ENCODE results near the gene G6PC3.

The G6PC3 gene

DNA sequence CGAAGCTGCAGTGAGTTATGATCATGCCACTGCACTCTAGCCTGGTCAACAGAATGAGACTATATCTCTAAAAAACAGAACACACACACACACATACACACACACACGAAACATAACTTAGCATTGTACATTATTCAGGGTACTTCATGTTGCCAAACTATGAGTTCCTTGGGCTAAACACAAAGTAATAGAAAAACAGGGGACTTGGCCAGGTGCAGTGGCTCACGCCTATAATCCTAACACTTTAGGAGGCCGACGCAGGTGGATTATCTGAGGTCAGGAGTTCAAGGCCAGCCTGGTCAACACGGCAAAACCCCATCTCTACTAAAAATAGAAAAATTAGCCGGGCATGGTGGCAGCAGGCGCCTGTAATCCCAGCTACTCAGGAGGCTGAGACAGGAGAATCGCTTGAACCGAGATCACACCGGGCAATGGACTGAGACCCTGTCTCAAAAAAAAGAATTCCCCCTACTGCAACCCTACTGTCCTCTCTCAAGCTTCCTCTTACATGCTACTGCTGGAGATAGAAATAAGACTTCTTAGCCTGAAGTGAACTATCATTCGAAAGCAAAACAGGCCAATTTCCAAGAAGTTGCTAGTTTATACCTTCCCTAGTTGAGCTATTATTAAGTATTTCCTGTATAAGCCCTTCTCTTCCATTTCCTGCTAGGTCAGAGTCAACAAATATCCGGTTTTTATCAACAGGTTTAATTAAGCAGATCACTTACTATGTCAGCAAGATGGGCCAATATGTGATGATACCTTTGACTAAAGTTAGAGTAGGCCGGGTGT, 11.2 kb upstream of the G6PC3 start:
- DNase-seq (ENCODE audit: low read depth in 3 of 3) = no peak

DNA sequence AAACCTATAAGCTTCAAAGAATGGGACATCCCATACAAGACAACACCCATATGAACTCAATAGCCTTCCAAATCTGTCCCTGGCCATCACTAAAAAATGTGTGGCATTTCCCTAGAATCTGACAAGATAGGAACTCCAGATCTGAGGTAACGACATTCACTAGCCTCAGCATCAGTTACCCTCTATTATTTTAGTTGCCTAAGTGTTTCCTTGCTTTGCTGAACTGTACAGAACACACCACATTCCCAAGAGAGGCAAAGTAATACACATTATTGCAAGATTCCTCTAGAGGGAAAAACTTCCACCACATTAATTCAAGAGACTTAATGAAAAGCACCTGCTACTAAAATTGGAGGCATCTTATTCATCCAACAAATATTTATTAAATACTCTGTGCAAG, 9.1 kb upstream of the G6PC3 start:
- DNase-seq (ENCODE audit: low read depth in 3 of 3) = no peak

DNA sequence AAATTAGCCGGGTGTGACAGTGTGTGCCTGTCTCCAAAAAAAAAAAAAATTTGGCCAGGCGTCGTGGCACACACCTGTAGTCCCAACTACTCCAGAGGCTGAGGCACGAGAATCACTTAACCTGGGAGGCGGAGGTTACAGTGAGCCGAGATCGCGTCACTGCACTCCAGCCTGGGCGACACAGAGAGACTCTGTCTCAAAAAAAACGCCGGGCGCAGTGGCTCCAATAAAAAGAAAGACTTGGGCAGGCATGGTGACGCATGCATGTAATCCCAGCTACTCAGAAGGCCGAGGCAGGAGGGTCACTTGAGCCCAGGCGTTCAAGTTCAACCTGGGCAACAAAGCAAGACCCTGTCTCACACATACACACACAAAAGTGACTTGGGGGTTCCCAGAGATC, 7.7 kb upstream of the G6PC3 start:
- DNase-seq (ENCODE audit: low read depth in 3 of 3) = no peak

DNA sequence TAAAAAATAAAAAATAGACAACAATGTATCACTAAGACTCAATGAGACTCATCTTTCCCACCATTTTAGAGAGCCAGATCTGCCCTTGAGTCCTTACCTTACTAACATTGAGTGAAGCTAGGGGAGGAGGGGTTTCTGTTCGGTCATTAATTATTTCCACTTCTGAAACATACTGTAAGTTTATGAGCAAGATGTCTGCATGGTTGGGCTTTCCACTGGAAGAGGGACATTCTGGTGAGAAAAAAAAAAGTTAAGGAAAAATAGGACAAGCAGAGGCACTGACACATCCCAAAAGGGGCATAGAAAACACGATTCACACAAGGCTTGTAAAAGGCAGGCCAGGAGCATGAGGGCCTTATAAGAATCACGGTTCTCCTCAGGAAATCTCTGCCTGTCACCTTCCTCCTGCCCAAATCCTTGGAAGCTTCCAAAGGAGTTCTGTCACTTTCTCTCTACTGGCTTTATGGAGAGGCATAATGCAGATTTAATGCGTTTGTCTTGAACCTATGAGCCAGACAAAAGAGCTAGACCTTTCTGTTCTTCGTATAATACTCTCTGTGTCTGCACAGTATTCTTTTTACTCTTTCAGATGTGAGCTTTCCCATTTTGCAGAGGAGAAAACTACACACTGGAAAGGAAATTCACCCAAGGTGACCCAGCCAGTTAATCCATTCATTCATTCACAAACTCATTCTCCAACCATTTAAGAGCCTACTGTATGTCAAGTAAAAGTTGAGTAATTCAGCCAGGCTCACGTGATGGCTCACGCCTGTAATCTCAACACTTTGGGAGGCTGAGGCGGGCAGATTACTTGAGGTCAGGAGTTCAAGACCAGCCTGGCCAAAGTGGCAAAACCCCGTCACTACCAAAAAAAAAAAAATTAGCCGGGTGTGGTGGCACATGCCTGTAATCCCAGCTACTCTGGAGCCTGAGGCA, 6.6 kb upstream of the G6PC3 start:
- no peak for DNase-seq (ENCODE audit: low read depth in 3 of 3)

DNA sequence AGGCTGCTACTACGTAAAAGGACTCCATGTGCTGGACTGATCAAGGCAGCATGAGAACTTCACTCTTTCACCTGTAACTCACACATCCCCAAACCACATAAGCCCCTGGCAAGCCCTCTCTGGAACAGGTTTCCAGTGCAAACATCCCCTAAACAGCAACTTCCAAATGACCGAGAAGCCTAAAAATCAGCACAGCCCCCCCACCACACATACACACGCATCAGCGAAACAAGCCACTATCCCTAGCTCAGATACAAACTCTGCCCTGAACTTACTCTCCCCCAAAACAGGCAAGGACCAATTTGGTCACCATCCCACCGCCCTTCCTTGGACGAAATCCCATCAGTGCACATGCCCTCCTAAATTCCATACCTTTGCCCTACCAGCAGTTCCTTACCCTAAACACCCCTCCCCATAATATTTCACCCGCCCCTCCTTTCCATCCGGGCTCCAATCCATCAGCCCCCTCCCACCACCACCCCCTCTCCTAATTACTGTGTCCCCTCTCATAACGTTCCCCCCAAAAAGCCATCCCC, 4.8 kb upstream of the G6PC3 start:
- DNase-seq (ENCODE audit: low read depth in 3 of 3) = no peak

DNA sequence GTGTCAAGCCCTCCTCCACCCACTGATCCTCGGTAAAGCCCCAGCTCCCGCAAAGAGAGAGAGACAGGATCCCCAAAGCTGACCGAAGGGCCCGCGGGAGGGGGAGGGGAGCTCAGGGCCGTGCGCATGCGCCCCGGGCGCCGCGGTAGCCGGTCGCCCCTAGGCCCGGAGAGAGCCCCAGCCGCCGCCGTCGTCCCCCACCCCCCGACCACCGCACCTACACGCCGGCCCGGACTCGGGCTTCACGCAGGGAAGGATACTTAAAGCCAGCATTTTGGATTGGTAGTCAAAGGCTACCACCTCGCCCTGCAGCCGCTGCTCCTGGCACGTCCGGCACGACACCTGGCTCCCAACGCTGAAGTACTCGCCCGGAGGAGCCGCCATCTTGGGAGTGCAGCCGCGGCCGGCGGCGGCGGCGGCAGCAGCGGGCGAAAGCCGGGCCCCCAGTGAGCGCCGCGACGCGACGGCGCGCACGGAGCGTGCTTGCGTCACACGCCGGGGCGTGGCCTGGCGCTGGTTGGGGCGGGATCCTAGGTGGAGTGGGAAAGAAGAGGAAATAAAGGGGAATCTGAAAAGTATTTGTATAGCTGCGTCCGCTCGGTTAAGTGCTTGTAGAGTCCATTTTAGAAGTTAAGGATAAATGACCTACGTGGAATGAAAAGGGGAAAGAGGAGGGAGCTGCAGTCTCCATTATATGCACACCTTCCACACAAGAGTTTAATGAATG, 4.2 kb upstream of the G6PC3 start, which contains the start of gene LSM12:
TSS of gene LSM12 (minus strand) at position 468 of the 727 bp plus-strand sequence. CDS start at position 384, 84 bp downstream.
- peak; percentile 77 to 84 (median 82) for DNase-seq (ENCODE audit: low read depth in 3 of 3)

DNA sequence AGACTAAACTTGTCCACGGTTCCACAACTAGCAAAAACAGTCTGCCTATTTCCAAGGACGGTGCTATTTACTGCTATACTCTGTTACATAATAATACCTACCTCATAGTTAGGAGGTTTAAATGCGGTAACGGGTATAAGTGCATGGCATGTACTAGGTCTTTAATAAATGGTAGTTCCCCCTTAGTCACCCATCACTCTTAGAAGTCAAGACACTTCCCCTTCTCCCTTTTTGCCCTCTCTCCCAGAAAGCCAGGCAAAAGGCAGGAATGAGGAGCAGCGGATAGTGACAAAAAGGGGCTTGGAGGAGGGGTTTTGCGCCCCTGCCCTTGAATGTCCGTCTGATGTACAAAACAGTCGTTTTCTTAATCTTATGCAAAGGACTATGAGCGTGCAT, 3.0 kb upstream of the G6PC3 start:
- no peak for DNase-seq (ENCODE audit: low read depth in 3 of 3)

DNA sequence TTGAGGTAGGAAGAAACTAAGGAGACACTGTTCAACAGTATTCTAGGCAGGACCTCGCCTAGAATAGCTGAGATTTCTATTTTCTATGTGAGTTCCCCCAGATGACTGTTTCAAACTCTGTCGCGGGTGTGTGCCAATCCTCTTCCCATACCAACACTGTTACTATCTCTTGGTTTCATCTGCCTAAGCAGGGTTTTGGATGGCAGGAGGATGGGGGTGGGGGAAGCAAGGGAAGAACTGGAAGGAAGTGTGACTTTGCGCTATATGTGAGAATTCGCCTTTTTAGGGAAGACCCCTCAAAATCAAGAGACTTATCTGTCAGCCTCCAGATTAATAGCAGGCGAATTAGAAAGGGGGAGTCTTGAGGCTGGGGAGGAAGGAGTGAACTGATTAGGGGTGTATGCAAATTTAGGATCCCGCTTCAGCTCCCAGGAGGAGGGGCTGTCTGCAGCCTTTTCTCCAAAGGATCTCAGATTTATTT, 521 bp upstream of the G6PC3 start:
- no peak for DNase-seq (ENCODE audit: low read depth in 3 of 3)

DNA sequence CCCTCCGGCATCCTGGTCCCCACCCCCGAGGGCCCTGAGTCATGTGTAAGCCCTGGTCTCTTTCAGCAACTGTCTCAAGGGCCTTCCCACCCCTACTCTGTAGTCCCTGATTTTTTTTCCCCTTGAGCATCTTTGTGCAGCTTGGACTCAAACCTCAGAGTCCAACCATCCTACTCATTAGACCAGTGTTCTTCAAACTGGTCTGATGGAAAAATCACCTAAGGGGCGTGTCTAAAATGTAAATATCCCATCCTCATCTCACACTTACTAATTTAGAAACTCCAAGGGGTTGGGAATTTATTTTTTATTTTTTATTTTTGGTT, 624 bp downstream of the G6PC3 start:
- DNase-seq (ENCODE audit: low read depth in 3 of 3) = peak in 1 of 3 experiments; percentile 41

DNA sequence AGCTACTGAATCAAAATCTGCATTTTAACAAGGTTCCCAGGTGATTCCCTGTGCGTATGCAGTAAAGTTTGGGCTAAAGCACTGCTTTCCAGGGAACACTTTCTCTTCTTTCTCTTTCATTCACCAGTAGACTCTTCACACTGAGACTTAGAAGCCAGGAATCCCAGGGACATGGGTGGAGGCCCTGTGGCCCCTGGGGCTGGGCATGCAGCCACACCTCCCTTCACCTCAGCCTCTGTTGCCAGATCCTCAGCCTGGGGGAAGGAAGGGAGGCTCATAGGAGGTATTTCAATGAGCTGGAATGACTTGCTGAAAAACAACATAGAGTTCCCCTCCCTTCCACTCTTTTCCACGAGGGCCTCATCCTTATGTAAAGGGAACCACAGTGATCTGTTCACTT, 1.2 kb downstream of the G6PC3 start:
- no peak for DNase-seq (ENCODE audit: low read depth in 3 of 3)

DNA sequence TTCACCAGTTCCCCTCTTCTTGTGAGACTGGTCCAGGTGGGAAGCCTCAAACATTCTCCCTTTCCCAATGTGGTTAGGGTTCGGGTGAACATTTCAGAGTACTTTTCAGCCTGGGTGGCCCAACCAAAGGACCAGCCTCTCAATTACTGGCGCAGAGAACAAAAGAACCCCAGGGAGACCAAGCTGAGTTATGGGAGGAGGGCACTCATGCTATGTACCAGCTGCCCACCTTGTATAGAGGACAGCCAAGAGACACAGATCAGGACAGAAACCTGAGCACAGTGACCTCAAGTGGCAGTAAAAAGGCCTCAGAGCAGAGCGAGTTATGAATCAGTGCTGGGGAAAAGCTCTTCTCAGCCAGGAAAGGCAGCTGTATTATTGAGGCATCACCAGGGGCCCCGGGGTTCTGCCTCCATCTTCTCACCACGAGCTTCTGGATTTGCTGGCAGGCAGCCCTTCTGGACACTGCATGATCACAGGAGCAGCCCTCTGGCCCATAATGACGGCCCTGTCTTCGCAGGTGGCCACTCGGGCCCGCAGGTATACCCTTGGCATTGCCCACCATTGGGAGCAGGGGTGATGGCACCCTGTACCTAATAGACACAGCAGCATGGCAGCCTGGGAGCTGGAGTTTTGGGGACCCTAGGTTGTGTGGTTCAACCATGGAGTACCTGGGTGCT, 3.8 kb downstream of the G6PC3 start:
- DNase-seq (ENCODE audit: low read depth in 3 of 3) = no peak

DNA sequence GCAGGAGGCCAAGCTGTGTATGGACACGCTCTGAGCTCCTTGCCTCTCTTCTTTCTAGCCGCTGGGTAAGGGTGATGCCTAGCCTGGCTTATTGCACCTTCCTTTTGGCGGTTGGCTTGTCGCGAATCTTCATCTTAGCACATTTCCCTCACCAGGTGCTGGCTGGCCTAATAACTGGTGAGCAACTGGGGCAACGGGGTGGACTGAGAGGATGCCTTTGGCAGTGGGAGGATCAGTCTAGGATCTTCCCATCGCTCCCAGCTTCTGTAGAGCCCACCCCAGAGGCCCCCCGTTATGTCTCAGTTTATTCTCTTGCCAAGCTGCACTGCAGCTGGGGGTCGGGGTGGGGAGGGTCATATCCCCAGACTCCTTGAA, 4.4 kb downstream of the G6PC3 start:
- no peak for DNase-seq (ENCODE audit: low read depth in 3 of 3)

DNA sequence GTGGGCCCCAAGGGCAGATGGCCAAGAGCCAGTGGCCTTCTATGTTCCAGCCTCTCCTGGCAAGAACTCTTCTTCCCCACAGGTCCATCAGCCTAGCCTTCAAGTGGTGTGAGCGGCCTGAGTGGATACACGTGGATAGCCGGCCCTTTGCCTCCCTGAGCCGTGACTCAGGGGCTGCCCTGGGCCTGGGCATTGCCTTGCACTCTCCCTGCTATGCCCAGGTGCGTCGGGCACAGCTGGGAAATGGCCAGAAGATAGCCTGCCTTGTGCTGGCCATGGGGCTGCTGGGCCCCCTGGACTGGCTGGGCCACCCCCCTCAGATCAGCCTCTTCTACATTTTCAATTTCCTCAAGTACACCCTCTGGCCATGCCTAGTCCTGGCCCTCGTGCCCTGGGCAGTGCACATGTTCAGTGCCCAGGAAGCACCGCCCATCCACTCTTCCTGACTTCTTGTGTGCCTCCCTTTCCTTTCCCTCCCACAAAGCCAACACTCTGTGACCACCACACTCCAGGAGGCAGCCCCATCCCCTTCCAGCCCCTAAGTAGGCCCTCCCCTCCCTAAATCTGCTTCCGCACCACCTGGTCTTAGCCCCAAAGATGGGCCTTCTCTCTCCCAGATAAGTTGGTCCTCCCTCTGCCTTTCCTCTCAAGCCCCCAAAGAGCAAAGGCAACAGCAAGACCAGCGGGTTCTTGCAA, 5.2 kb downstream of the G6PC3 start:
- DNase-seq (ENCODE audit: low read depth in 3 of 3) = no peak

DNA sequence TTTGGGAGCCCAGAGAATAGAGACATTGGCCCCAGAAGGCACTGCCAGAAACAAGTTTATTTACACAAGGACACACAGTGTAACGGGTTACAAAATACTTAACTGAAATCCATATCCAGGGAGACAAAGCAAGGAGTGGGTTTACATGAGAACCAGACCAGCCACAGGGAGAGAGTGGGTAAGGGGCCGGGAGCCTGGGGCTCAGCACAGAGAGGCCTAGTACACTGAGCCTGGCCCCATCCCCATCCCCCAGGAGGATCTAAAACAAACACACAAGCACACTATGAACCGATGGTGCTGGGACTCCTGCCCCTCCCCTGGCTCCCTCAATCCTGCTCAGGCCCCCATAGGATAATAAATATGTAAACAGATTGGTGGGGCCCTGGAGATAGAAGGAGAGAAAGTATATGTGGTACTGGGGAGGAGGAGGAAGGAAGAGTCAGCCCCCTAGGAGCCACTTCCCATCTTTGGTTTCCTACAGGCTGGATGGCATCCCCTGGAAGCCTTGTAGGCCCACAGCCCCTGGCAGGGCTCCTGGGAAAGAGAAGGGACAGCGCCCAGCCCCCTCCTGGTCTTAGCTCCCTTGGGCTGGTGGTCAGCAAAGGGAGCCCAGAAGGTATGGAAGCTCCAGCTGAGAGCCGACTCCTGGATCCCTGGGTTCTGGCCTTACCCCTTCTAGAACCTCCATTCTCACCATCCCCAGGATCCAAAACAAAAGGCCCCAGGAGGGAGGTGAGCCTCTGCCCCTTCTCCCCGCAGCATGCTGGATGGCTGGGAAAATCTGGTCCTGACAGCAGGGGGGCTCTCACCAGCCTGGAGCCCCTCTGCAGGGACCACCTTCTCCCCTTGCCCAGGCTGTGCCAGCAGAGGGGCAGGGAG, 6.4 kb downstream of the G6PC3 start:
- DNase-seq (ENCODE audit: low read depth in 3 of 3) = no peak

DNA sequence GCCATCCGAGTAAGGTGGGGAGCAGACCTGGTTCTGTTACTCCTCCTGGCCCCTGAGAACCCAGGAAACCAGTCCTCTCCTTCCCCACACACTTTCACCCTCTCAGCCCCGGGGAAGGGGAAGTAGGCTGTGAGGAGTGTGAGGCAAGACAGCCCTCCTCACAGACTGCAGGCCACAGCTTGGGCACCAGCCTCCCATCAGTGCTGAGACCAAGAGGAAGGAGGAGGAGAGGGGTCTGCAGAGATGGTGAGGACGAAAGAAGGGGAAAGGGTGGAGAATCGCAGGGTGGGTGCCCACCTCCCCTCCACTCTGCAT, 7.0 kb downstream of the G6PC3 start:
- DNase-seq (ENCODE audit: low read depth in 3 of 3) = no peak

DNA sequence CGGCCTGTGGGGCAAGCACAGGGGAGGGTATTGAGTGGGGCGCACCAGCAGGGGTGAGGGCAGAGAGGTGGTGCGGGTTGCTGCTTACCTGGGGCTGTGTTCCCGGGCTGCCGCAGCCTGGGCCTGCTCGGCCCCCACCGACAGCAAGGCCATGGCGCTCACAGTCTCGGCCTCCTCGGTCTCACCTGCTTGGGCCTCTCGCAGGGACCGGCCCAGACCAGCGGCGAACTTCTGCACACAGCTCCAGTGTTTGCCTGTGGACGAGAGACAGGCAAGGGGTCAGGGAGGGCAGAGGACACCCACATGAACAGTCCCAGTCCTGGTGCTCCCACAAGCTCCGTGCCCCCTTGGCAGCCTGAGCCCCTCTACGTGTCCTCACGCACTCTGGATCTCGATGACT, 7.9 kb downstream of the G6PC3 start:
- DNase-seq (ENCODE audit: low read depth in 3 of 3) = no peak

DNA sequence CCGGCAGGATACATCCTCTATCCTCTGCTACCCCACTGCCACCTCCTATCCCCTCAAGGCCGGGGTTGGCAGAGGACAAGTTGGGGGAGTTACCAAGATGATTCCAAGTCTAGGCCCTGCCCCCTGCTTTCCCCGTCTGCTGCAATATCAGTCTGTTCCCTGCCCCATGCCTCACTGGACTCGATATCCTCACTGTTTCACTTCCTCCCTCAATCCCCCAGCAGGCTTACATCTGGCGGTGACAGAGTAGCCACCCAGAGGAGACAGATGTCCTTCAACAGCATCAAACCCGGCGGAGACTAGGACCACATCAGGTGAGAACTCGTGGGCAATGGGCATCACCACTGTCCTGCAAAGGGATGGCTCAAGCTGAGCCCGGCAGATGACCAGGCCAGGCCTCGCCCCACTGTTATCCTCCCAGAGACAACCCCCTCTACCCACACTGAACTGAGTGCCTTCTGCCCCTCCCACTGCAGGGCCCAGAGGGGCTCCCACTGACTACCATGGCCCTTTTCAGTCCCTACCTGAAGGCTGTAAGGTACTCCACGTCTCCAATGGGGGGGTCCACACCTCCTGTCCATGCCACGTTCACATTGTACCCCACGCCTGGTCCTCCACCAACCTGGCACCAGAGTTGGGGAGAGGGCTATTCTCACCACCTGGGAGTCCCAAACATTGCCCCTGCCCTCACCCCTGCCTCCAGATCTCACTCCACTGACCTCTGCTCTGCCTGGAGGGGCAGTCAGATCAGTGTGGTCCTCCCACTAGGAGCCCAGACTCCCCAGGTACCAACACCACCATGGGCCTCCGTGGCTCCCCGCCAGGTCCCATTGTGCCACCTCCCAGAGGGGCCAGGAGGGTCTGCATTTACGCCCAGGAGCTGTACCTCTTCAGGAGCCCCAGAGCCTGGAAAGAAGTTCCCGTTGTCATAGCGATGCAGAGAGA, 9.6 kb downstream of the G6PC3 start:
- no peak for DNase-seq (ENCODE audit: low read depth in 3 of 3)

DNA sequence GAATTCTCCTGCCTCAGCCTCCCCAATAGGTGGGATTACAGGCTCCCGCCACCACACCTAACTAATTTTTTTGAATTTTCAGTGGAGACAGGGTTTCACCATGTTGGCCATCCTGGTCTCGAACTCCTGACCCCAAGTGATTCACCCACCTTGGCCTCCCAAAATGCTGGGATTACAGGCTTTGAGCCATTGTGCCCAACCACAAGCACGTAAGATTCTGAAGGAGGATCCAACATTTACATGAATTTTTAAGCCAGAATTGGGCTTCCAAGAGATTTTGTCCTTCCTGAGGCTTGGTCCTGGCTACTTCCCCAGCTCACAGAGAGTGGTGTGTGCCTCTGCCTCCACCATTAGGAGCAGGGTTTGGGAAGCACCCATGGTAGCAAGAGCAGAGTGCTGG, 11.1 kb downstream of the G6PC3 start:
- no peak for DNase-seq (ENCODE audit: low read depth in 3 of 3)

Measured in stimulated activated CD4-positive, alpha-beta T cell treated with anti-CD3 and anti-CD28 coated beads, TNF-alpha, amount 100 ng/mL, for 4 hours (primary cell).